ENCODE measurements around the gene CHST12. TPM values are rescaled to one million over a fixed set of nuclear protein-coding genes. Genes with fewer than 3 reads are reported as not detected.
"Not testable (repeated sequence)": the region's sequence is repeated elsewhere in the genome, so short reads cannot be mapped to it uniquely, and the experiment has no call there.

Gene CHST12
- total RNA-seq, 1 donor from 2014 or later: 18.5 TPM

- H2AFZ ChIP-seq (ENCODE audit: low read depth, low read length): peak overlapping the region; percentile 90
- H3K4me2 ChIP-seq (ENCODE audit: low read length): peak overlapping the region; percentile 82
- H3K36me3 Mint-ChIP-seq (ENCODE audit: low read depth, unreplicated experiment): peaks cover 3% of the 10 kb centered on the region
- H3K4me1 Mint-ChIP-seq (ENCODE audit: low read depth, unreplicated experiment): peaks cover 2% of the 10 kb centered on the region
- no peak overlapping the region for H3K27ac Mint-ChIP-seq (ENCODE audit: unreplicated experiment)
- no peak overlapping the region for H3K4me3 ChIP-seq (ENCODE audit: insufficient read depth, low read depth, low read length)
- H3K9me3 ChIP-seq (ENCODE audit: insufficient read depth, low read depth, low read length): no peaks in the 10 kb centered on the region
- no peaks in the 10 kb centered on the region for H3K79me2 ChIP-seq (ENCODE audit: insufficient read depth, low read length)
- peaks cover 8% of the 10 kb centered on the region for H3K4me1 ChIP-seq (ENCODE audit: insufficient read depth, low read length)
- peaks cover 8% of the 10 kb centered on the region for H3K9me3 Mint-ChIP-seq (ENCODE audit: unreplicated experiment)
- no peak overlapping the region for H3K4me3 Mint-ChIP-seq (ENCODE audit: unreplicated experiment)
- H3K9ac ChIP-seq (ENCODE audit: low read length): no peak overlapping the region
- TF ChIP-seq CTCF (IDR thresholded peaks at IDR 0.05; ENCODE audit: insufficient read depth, low read depth, low read length) (no peak), EZH2 (IDR thresholded peaks at IDR 0.05; ENCODE audit: insufficient read depth, low read length) (no peak)
- H3K36me3 ChIP-seq (ENCODE audit: insufficient read depth, low read length): no peaks in the 10 kb centered on the region
- no peak for DNase-seq (ENCODE audit: low read depth)
- peaks cover 6% of the 10 kb centered on the region for H3K27me3 Mint-ChIP-seq (ENCODE audit: low read depth, unreplicated experiment)
- no peaks in the 10 kb centered on the region for H3K27me3 ChIP-seq (ENCODE audit: insufficient read depth, low read length)
- no peak for FAIRE-seq
- no peak overlapping the region for H3K27ac ChIP-seq (ENCODE audit: low read depth, low read length)
- H4K20me1 ChIP-seq (ENCODE audit: insufficient read depth, low read length): no peaks in the 10 kb centered on the region
These were observed 48.7 kb downstream of the CHST12 start for GRCh38 chr7:2452074-2452507.

GRCh38 chr7:2452643-2453270 is 49.3 kb downstream of the CHST12 start:
- Mint-ChIP-seq H3K27me3 (ENCODE audit: low read depth, unreplicated experiment) (peaks cover 6% of the 10 kb centered on the region), H3K9me3 (ENCODE audit: unreplicated experiment) (peaks cover 8% of the 10 kb centered on the region), H3K27ac (ENCODE audit: unreplicated experiment) (no peak overlapping the region), H3K4me1 (ENCODE audit: low read depth, unreplicated experiment) (peaks cover 2% of the 10 kb centered on the region), H3K36me3 (ENCODE audit: low read depth, unreplicated experiment) (peaks cover 3% of the 10 kb centered on the region), H3K4me3 (ENCODE audit: unreplicated experiment) (no peak overlapping the region)
- H3K4me3 ChIP-seq (ENCODE audit: insufficient read depth, low read depth, low read length): no peak overlapping the region
- no peaks in the 10 kb centered on the region for H3K27me3 ChIP-seq (ENCODE audit: insufficient read depth, low read length)
- H3K36me3 ChIP-seq (ENCODE audit: insufficient read depth, low read length): no peaks in the 10 kb centered on the region
- no peak overlapping the region for H3K27ac ChIP-seq (ENCODE audit: low read depth, low read length)
- no peak overlapping the region for H2AFZ ChIP-seq (ENCODE audit: low read depth, low read length)
- DNase-seq (ENCODE audit: low read depth): no peak
- H3K79me2 ChIP-seq (ENCODE audit: insufficient read depth, low read length): no peaks in the 10 kb centered on the region
- FAIRE-seq: no peak
- peaks cover 8% of the 10 kb centered on the region for H3K4me1 ChIP-seq (ENCODE audit: insufficient read depth, low read length)
- no peak overlapping the region for H3K4me2 ChIP-seq (ENCODE audit: low read length)
- H3K9me3 ChIP-seq (ENCODE audit: insufficient read depth, low read depth, low read length): no peaks in the 10 kb centered on the region
- no peak overlapping the region for H3K9ac ChIP-seq (ENCODE audit: low read length)
- TF ChIP-seq EZH2 (IDR thresholded peaks at IDR 0.05; ENCODE audit: insufficient read depth, low read length) (no peak), CTCF (IDR thresholded peaks at IDR 0.05; ENCODE audit: insufficient read depth, low read depth, low read length) (no peak)
- no peaks in the 10 kb centered on the region for H4K20me1 ChIP-seq (ENCODE audit: insufficient read depth, low read length)

- not testable (repeated sequence) for H3K9me3 Mint-ChIP-seq (ENCODE audit: unreplicated experiment); H3K27ac ChIP-seq (ENCODE audit: low read depth, low read length); H3K27me3 Mint-ChIP-seq (ENCODE audit: low read depth, unreplicated experiment); H3K4me1 Mint-ChIP-seq (ENCODE audit: low read depth, unreplicated experiment); H3K4me1 ChIP-seq (ENCODE audit: insufficient read depth, low read length); H3K4me2 ChIP-seq (ENCODE audit: low read length); H3K9ac ChIP-seq (ENCODE audit: low read length); H3K36me3 Mint-ChIP-seq (ENCODE audit: low read depth, unreplicated experiment); H2AFZ ChIP-seq (ENCODE audit: low read depth, low read length); H3K27me3 ChIP-seq (ENCODE audit: insufficient read depth, low read length); H3K27ac Mint-ChIP-seq (ENCODE audit: unreplicated experiment); H3K4me3 ChIP-seq (ENCODE audit: insufficient read depth, low read depth, low read length); H3K4me3 Mint-ChIP-seq (ENCODE audit: unreplicated experiment); H4K20me1 ChIP-seq (ENCODE audit: insufficient read depth, low read length); H3K36me3 ChIP-seq (ENCODE audit: insufficient read depth, low read length); H3K79me2 ChIP-seq (ENCODE audit: insufficient read depth, low read length); DNase-seq (ENCODE audit: low read depth); H3K9me3 ChIP-seq (ENCODE audit: insufficient read depth, low read depth, low read length); FAIRE-seq
These were observed 50.4 kb downstream of the CHST12 start for GRCh38 chr7:2453849-2454248.

Measured in astrocyte (in vitro differentiated cells and primary cell).